Colon (tissue), 2 donors: ENCODE results near the gene YWHAQ.

Experiments used
- FAIRE-seq: peaks from 2 replicates; lab custom pipeline; 2012; peaks lifted over from hg19 to GRCh38; lab: Jason Lieb, UNC
- donor health status: control.
- donor health status: control.

The YWHAQ gene

DNA sequence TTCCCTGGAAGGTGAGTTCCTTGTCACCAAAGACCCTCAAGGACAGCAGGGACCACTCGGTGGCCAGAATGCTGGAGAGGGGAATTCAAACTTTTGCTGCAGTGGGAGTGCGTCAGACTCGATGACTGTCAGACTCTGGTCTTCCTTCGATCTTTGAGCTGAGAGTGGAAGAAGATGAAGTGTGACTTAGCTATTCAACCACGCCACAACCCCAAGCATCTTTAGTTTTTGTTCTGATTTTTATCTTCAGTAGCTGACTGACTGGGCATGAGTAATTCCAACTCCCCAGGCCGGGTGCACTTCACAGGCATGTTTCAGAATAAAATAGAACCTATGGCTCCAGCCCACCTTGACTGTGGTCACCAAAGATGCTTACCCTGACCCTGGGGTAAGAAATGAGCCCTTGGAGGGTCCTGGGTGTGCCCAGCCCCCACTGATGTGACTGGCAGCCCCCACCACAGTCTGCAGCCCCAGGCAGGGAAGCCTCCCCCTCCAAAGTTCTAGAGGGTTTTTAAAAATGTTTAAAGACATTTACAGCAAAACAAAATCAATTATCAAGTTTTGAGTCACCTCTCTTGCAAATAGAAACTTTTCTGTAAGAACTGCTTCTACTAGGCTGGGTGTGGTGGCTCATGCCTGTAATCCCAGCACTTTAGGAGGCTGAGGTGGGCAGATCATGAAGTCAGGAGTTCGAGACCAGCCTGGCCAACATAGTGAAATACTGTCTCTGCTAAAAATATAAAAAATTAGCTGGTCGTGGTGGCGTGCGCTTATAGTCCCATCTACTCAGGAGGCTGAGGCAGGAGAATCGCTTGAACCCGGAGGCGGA lies 24.9 kb upstream of the YWHAQ start:
- FAIRE-seq = no peak

DNA sequence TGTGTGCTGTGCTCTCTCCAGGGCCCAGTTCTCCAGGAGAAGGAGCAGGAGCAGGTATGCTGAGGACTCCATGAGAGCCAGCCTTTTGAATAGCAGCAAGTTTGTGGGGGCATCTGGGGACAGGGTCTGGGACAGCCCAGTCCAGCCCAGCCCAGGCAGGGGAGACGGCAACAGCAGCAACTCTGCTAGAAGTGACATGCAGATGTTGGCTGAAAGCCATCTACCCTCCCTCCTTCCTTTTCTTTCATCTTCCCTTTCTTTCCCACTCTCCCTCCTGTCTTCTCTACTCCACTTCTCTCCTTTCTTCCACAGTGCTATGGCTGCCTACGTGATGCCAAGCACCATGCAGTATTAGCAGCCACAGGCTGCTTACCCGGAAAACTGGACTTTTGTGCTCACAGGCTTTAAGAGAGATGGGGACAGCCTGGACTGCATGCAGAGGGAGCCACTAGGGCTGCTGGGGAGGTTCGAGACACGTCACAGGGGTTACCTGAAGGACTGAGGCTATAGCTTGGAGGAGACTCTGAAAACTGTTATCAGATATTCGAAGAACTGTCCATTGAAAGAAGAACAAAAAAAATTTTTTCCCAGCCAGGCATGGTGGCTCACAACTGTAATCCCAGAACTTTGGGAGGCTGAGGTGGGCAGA lies 23.8 kb upstream of the YWHAQ start:
- no peak for FAIRE-seq

DNA sequence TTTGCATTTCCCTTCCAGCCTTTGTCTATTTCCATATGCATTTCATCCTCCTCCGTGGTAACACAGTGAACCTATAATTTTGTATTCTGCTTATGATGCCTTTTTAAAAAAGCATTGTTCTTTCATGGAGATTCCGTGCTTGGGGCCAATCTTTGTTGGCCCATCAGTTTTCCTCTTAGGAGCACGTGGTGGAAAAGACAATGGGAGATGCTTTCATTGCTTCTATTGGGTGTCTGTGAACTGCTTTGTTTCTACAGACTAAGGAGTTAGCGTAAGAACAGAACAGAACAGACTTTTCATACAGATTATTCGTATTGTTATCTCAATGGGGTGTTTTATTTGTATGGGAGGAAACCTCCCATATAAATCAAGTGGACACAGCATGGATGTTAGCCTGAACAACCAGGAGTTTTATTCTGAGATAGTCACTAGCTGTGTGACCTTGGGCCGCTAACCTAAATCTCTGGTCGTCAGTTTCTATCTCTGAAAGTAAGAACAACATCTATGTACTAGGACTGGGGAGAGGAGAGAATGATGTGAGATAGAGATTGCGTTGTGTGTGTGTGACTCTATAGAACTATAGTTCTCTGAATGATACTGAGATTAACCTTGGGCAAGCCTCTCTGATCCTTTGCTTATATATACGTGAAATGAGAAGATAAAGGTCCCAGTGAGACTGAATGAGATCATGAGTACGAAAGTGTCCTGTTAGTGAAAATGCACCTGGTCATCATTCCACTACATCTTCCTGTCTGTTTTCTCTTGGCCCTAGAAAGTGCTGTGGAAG lies 22.9 kb upstream of the YWHAQ start:
- no peak for FAIRE-seq

DNA sequence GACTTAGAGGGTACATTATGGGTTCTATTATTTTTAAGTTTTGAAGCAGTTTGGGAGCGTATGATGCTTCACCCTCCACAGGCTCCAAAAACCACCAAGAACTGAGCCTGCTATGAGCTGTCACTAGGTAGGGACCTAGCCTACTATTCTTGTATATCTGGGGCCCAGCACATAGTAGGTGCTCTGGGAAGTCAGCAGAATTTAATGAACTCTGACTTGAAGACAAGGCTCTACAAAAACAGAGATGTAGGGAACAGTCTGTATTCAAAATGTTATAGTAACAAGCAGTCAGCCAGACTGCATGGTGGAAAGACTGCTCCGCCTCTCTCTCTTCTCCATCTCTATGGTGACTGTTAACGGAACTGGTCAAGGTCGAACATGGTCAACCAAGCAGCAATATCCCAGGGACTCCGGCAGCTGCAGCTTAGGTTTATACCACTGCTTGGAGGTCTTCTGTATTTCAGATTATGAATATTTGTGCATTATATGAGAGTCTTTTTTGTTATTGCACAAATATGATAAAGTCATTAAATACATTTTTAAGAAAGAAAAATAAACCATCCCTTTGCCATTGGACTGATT lies 22.2 kb upstream of the YWHAQ start:
- no peak for FAIRE-seq

DNA sequence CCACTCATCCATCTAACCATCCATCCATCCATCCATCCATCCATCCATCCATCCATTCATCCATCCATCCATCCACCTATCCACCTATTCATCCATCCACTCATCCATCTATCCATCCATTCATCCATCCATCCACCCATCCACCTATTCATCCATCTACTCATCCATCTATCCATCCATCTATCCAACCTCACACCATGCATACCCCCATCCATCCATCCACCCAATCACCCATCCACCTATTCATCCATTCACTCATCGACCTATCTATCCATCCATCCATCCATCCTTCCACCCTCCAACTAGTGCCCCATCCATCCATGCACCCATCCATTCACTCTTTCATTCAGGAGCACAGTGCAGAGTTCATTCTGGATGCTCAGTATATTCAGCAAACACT lies 21.5 kb upstream of the YWHAQ start:
- FAIRE-seq = no peak

DNA sequence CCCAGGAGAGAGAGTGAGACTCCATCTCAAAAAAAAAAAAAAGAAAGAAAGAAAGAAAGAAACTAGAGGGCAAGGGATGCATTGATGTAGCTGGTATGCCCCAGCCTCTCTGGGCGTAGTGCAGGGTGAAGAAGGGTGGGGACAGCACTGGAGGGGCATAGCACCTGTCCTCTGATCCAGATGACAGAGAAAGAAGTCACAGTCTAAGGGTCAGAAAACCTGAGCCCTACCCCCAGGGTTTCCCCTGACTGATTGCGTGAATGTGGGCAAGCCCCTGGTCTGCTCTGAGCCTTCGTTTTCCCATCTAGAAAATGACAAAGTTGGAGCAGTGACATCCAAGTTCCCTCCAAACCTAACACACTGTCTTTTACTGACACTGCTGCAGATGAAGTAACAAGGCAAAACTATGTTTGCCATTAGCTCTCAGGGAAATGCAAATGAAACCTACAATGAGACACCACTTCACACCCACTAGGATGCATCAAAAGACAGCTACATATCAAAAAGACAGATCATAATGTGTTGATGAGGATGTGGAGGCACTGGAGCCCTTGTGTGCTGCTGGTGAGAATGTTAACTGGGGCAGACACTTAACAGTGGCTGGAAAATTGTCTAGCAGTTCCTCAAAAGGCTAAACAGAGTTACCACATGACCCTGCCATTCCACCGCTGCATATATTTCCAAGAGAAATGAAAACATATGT lies 19.5 kb upstream of the YWHAQ start:
- FAIRE-seq = no peak

DNA sequence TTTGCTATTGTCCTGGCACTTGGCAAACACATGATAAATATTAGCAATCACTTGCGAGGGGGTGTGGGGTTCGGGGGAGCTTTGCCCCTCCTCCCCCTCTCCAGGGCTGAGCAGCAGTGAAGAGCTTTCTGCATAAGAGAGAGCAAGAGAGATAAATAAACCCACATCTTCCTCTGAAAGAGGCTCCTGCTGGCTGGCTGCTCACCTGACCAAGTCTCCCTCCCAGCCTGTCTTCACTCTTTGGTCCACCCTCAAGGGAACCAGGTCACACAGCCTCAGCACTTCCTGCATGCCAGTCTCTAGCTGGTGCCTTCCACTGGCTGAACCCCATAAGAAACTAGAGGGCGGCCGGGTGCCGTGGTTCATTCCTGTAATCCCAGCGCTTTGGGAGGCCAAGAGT lies 18.5 kb upstream of the YWHAQ start:
- no peak for FAIRE-seq

DNA sequence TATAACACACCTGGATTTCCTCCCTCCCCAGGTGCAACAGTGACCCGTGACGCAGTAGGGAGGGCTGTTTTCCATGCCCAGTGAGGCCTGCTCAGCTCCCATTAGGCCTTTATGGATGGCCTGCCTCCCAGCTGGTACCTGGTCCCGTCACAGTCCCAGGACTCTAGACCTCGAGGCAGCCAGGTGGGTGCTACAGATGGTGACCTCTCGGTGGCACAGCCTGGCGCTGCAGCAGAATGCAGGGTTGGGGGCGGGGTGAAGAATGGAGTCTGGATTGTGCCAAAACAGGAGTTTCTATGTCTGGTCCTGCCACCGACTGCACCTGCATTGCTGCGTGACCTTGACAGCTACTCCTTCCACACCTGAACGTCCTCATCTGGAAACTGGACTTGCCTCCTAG lies 18.0 kb upstream of the YWHAQ start:
- FAIRE-seq = no peak

DNA sequence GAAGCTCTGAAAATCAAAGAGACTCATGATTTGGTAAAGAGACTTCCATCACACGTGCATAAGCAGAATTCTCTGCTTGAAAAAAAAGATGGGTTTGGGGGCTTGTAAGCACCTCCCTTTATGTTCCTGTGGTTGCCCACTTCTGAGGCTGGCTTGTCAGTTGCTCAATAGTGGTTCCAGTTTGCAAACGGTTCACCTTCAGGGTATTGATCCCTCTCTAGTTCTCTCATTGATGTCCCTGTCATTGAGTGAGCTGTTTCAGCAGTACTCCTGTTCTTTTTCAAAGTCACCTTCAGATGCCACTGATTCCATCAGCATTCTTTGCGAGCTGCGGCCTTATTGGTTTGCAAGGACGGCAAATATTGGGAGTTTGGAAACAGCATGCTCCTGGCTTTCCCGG lies 17.1 kb upstream of the YWHAQ start:
- FAIRE-seq = no peak

DNA sequence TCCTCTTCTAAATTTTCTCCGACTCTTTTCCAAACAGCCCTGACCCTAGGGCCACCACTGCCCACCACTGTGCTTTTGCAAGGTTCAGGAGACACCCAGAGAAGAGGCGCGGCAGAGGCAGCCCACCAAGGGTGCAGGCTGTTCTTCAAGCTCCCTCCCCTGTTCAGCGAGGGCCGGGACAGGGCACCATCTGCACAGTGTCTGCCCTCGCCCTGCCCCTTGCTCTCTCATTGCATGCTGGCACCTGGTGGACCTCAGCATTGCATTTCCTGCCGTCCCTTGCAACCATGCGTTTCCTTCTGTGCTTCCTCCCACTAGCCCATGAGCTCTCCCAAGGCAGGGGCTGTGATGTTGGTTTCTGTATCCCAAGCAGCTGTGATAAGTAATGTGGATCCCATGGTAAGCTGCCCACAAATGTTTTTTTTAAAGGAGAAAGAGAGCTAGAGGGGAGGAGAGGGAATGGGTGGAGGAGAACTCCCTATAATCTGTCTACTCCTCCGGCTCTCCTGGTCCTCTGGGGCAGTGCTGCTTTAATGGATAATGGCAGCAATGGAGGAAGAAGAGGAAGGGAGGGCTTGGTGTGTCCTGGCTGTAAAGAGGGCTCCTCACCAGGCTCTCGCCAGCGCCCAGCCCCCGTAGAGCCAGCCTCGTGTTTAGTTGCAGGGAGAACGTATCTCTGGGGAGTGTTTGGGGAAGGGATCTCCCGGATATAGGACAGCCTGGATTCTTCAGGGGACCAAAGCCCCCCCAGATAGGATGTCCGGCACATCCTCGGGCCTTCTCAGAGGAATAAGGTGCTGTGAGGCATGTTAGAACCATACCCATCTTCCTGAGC lies 15.6 kb upstream of the YWHAQ start:
- no peak for FAIRE-seq

DNA sequence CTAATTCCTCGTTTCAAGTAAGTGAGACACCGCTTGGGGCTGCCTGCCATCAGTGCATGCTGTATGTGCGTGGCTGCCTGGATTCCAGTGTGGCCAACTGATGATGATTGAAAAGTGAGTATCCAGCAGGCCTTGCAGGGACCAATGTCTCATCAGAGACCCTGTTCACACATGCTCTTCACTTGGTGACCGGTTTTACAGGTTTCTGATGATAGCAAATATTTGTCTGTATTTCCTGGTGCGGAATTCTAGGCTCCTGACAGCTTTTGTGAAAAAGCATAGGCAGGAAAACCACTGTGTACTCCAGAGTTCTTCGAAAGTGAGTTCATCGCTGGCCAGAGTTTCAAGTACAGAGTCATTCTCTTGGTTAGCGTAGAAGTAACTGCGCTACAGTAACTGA lies 13.8 kb upstream of the YWHAQ start:
- FAIRE-seq = no peak

DNA sequence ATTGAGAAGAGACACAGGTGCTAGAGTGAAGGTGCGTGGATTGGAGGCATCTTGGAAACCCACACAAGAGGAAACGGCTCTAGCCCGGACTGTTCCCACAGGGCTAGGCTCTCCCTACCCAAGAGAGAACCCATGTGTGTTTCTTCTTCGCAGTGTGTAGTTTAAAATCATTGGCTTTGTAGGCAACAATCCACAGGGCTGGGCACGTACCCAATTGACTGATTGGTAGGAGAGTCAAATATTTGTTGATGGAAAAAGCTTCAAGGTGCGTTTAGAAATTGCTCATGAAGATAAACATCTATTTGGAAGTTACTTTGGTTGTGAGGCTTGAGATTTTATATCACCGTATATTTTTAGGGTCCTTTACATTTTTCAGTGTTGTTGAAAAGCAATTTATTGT lies 13.2 kb upstream of the YWHAQ start:
- FAIRE-seq = no peak

DNA sequence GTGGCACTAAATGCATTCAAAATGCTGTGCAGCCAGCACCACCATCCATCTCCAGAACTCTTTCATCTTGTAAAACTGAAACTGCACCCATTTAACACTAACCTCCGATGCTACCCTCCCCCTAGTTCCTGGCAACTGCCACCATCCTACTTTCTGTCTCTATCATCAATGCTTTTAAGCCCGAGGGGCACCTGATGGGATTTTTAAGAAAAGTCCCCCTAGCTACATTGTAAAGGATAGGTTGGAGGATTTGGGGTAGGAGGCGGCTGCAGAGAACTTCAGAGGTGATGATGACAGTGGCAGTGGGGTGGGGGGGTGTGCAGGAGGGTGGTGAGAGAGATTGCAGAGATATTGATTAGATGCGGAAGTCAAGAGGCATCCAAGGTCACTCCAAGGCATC lies 10.8 kb upstream of the YWHAQ start:
- FAIRE-seq = no peak

DNA sequence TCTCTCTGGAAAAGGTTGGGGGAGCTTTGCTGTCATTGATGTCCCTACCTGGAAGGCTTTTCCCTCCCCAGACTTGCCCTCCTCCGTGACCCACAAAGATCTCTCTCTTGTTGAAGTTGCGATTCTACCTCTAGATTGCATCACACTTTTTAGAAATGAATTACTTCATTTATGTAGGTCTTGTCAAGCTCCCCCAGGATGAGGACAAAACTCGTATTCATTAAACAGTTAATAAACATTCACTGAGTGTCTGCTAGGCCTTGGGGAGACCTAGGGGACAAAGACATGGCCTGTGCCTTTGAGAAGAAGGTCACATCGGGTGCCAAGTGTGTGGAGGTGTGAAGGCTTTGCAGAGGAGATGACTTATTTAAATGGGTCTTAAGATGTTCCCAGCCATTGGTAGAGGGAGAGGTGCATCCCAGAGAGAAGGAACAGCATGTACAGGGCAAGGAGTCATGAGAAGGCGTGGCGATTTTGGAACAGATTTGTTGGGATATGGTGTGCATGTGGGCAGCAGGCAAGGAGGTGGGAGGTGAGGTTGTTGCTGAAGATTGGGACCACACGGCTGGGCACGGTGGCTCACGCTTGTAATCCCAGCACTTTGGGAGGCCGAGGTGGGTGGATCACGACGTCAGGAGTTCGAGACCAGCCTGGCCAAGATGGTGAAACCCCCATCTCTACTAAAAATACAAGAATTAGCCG lies 9.8 kb upstream of the YWHAQ start:
- FAIRE-seq = no peak

DNA sequence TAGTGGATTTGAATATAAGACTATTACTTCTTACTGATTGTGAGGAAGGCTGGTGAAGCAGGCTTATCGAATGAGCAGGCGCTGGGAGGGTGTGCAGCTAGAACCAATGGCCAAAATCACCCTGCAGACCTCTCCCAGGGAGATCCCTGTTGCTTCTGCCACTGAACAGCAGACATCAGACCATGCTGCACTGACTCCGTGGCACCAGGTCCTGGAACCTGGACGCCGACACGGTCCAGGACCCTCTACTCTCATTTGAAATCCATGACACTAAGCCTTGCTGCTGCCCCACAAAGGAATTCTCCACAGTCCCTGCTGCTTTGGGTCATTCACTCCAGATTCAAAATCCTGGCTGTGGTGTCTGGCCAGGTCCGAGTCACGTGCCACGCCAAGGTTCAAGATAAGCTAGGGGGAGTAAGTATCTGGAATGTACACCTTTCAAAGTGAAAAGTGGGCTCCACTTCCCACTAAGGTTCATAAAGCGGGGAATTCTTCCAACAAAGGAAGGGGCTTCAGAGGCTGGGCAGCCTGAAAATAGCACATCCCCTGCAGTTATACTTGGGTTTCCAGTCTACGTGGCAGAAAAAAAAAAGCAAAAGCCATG lies 9.0 kb upstream of the YWHAQ start:
- no peak for FAIRE-seq

DNA sequence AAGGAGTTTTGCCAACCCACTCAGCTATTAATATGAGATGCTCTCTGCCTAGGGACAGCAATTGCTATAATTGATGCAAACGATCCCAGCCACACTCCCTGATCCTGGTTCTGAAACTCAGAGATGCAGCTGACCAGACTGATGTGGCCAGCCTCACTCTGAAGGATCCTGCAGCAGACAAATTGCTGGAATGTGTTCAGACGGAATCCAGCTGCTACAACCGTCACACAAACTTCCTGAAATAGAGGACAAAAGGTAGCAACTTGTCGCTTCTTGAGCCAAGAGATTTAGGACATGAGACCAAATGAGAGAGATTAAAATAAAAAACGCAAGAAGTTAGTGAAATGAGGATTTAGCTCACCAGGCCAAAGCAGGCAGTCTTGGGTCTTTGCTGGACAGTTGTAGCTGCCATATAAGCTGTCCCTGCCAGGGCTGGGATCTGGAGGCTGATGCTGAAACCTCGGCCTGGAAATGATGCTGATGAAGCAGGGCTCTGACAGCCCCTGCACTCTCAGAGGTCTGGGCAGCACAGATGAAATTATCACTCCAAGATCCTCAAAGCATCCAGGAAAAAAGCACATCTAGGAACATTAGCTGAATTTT lies 8.3 kb upstream of the YWHAQ start:
- no peak for FAIRE-seq

DNA sequence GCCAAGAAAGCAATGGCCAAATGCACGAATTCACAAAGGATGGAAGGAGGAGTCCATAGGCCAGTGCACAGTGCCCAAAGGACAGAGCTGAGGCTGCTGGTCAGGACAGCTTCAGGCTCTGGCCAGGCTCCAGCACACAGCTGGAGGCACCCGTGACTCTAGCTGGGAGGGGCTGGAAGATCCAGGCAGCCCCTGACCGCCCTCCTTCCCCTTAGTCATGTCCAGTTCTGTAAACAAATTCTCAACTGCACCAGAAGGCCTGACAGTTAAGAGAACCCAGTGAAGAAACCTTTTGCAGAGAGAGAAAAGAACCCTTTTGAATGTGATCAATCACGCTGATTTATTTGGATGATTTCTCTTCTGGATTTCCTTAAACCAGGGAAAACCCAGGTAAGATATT lies 7.7 kb upstream of the YWHAQ start:
- FAIRE-seq = no peak

DNA sequence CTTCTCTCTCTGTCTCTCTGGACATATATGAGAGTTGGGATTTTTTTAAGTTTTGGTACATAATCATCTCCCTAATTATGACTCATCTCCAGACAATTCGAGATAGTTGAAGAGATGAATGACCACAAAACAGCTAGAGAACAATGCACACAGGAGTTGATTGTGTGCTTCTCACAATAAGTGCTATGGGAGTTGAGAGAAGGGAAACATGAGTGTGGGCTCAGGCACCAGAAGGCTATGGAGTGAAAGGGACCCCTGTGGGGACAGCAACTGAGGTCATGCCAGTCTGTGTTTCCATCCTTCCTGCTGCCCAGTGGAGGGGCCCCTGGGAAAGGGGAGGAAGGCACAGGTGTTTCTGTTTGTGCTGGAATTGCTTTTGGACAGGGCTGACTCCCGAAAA lies 6.5 kb upstream of the YWHAQ start:
- FAIRE-seq = no peak

DNA sequence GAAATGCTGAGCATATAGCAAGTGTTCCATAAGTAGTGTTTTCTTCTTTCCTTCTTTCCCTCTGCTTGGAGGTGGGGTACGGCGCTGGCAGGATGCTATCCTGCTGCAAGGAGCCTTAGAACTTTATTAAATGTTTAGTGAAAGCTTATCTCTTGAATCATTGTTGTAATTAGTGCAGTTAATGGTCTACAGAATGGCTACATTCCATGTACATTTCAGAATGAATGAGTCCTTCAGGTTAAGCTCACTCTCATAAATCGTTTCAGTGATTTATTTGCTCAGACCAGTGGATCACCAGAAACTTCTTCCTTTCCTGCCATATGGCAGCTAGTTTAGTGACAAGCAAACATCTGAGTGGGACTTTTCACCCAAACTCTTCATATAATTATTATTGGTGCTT lies 3.3 kb upstream of the YWHAQ start:
- no peak for FAIRE-seq
